Breast epithelium (tissue), 4 donors: ENCODE results near the gene ELOVL5. TPM values are rescaled to one million over a fixed set of nuclear protein-coding genes. Genes with fewer than 3 reads are reported as not detected.

Source experiments
- DNase-seq, 2 donors: peaks; one replicate each; pipeline ENCODE4 v3.0.0-alpha.2; 2019; ENCODE audit warnings: low spot score in 2 of 2
- H3K27ac ChIP-seq, 2 donors: fragments of 200-600 bp; sonication (generic) in 1 of 2; one replicate each; pipeline ENCODE4 v1.5.1; 2016 to 2019; ENCODE audit warnings: mild to moderate bottlenecking in 1 of 2
- H3K27me3 ChIP-seq, 2 donors: fragments of 200-600 bp; sonication (generic) in 1 of 2; one replicate each; pipeline versions ENCODE4 v1.5.1 to v1.6.0; 2017 to 2019; ENCODE audit warnings: control low read depth in 1 of 2, mild to moderate bottlenecking in 1 of 2
- H3K36me3 ChIP-seq: fragments of 200-600 bp; one replicate; pipeline ENCODE4 v1.5.1; 2019
- H3K4me1 ChIP-seq, 2 donors: fragments of 200-600 bp; sonication (generic); one replicate each; pipeline ENCODE4 v1.5.1; 2016 to 2019; ENCODE audit warnings: control low read depth in 1 of 2
- H3K4me3 ChIP-seq, 3 donors: fragments of 200-600 bp; sonication (generic); 1 replicate in 2 of 3; 2 replicates in 1 of 3; pipeline ENCODE4 v1.5.1; 2016 to 2019; ENCODE audit warnings: mild to moderate bottlenecking in 3 of 3, moderate library complexity in 2 of 3
- H3K9me3 ChIP-seq, 2 donors: fragments of 200-600 bp; sonication (generic) in 1 of 2; one replicate each; pipeline ENCODE4 v1.5.1; 2016 to 2019; ENCODE audit warnings: control low read depth in 1 of 2
- CTCF ChIP-seq, 3 donors: fragments of 450-650 bp; IDR thresholded peaks; one replicate each; pipeline ENCODE4 v1.5.1; 2016 to 2017; ENCODE audit warnings: antibody characterized with exemption in 3 of 3, mild to moderate bottlenecking in 3 of 3, moderate library complexity in 3 of 3
- POLR2A ChIP-seq: fragments of 450-650 bp; IDR thresholded peaks from one replicate; pipeline ENCODE4 v1.6.1; 2016; ENCODE audit warnings: antibody characterized with exemption, mild to moderate bottlenecking, moderate library complexity
- POLR2AphosphoS5 ChIP-seq, 3 donors: sonication (generic); formaldehyde crosslinking; IDR thresholded peaks; one replicate each; pipeline ENCODE4 v1.6.1; 2017; ENCODE audit warnings: antibody characterized with exemption in 3 of 3
- intact Hi-C: fragments of 100-400 bp; cut with DNase I; formaldehyde crosslinking; loops from one replicate; pipeline ENCODE4 v1.15.1; 2023; ENCODE audit warnings: low total_unique reads
- total RNA-seq, 3 donors: library from RNA; depleted of rRNA; stranded (reverse); fragments of >200 nt; gene quantifications; one replicate each; pipeline ENCODE4 v1.1.0, GENCODE V29; 2016

The ELOVL5 gene
- total RNA-seq, 3 donors from 2014 or later = 245 to 427 (median 272) TPM

GRCh38 chr6:53330137-53330536 lies 18.6 kb downstream of the ELOVL5 start:
- Histone ChIP-seq H3K36me3 (no peaks in the 10 kb centered on the region), H3K9me3 (no peaks in the 10 kb centered on the region), H3K27ac (no peak overlapping the region), H3K4me1 (peaks cover 0 to 8% of the 10 kb centered on the region in 2 donors), H3K27me3 (no peaks in the 10 kb centered on the region), H3K4me3 (no peak overlapping the region)
- intact Hi-C loops = no loop called here
- DNase-seq = no peak
- no peak for TF ChIP-seq CTCF (IDR thresholded peaks at IDR 0.05)
- TF ChIP-seq POLR2AphosphoS5 (IDR thresholded peaks at IDR 0.05) = no peak
- no peak for TF ChIP-seq POLR2A

GRCh38 chr6:53328375-53328774 lies 20.4 kb downstream of the ELOVL5 start:
- Histone ChIP-seq H3K9me3 (no peaks in the 10 kb centered on the region), H3K36me3 (no peaks in the 10 kb centered on the region), H3K4me3 (no peak overlapping the region), H3K27me3 (no peaks in the 10 kb centered on the region), H3K4me1 (peaks cover 0 to 8% of the 10 kb centered on the region in 2 donors), H3K27ac (no peak overlapping the region)
- TF ChIP-seq POLR2A (no peak), POLR2AphosphoS5 (IDR thresholded peaks at IDR 0.05) (no peak), CTCF (IDR thresholded peaks at IDR 0.05) (no peak)
- intact Hi-C loops = loop anchor here (5.0 kb wide), 1 partner anchor 441 kb away; no protein-coding TSS in a partner anchor
- no peak for DNase-seq

GRCh38 chr6:53327017-53327395 lies 21.7 kb downstream of the ELOVL5 start:
- Histone ChIP-seq H3K4me3 (no peak overlapping the region), H3K27me3 (no peaks in the 10 kb centered on the region), H3K9me3 (no peaks in the 10 kb centered on the region), H3K36me3 (no peaks in the 10 kb centered on the region), H3K4me1 (peaks cover 0 to 8% of the 10 kb centered on the region in 2 donors), H3K27ac (peak overlapping the region; percentile 54 to 72)
- no peak for DNase-seq
- intact Hi-C loops = loop anchor here (5.0 kb wide), 1 partner anchor 440 kb away; no protein-coding TSS in a partner anchor
- no peak for TF ChIP-seq POLR2AphosphoS5 (IDR thresholded peaks at IDR 0.05)
- TF ChIP-seq CTCF (IDR thresholded peaks at IDR 0.05) = no peak
- TF ChIP-seq POLR2A = no peak

- H3K27me3 ChIP-seq = no peaks in the 10 kb centered on the region
- intact Hi-C loops = loop anchor here (5.0 kb wide), 1 partner anchor 439 kb away; no protein-coding TSS in a partner anchor
- H3K4me1 ChIP-seq = peaks cover 0 to 8% of the 10 kb centered on the region in 2 donors
- H3K27ac ChIP-seq = peak overlapping the region; percentile 54 to 72
- H3K9me3 ChIP-seq = no peaks in the 10 kb centered on the region
- H3K36me3 ChIP-seq = no peaks in the 10 kb centered on the region
- TF ChIP-seq POLR2A (no peak), POLR2AphosphoS5 (IDR thresholded peaks at IDR 0.05) (peak in 2 of 3 donors; percentile 45 to 66), CTCF (IDR thresholded peaks at IDR 0.05) (no peak)
- peak; percentile 74 to 80 for DNase-seq
- H3K4me3 ChIP-seq = no peak overlapping the region
These were observed 22.3 kb downstream of the ELOVL5 start for GRCh38 chr6:53326372-53327016.

- H3K36me3 ChIP-seq = no peaks in the 10 kb centered on the region
- DNase-seq = no peak
- H3K4me1 ChIP-seq = peaks cover 0 to 8% of the 10 kb centered on the region in 2 donors
- H3K27ac ChIP-seq = peak overlapping the region in 1 of 2 donors; percentile 72
- no peaks in the 10 kb centered on the region for H3K9me3 ChIP-seq
- intact Hi-C loops = loop anchor here (5.0 kb wide), 1 partner anchor 438 kb away; no protein-coding TSS in a partner anchor
- no peak overlapping the region for H3K4me3 ChIP-seq
- TF ChIP-seq CTCF (IDR thresholded peaks at IDR 0.05) (no peak), POLR2A (no peak), POLR2AphosphoS5 (IDR thresholded peaks at IDR 0.05) (no peak)
- no peaks in the 10 kb centered on the region for H3K27me3 ChIP-seq
These were observed 23.0 kb downstream of the ELOVL5 start for GRCh38 chr6:53325785-53326184.
